CD4-positive, alpha-beta T cell treated with Interferon alpha-2 for 1 hour (primary cell): ENCODE data around the gene ACBD5.

ENCODE experiments used
- DNase-seq, 2 donors: peaks; one replicate each; pipeline ENCODE4 v3.0.0-alpha.2; 2020 to 2022

The ACBD5 gene

GRCh38 chr10:27150261-27150660, 90.3 kb downstream of the ACBD5 start:
- DNase-seq: no peak

- no peak for DNase-seq
These were observed 92.9 kb downstream of the ACBD5 start for GRCh38 chr10:27147701-27148100.

- peak in 1 of 2 donors; percentile 14 for DNase-seq
These were observed 94.7 kb downstream of the ACBD5 start for GRCh38 chr10:27145937-27146336.
